GM23338 (cell line): ENCODE measurements around the gene CYP4F22. TPM values are rescaled to one million over a fixed set of nuclear protein-coding genes. Genes with fewer than 3 reads are reported as not detected.

Source experiments
- ATAC-seq: fragments of 200-7000 bp; cut with Tn5 transposase; 3 replicates; pipeline ENCODE4 v1.9.1; 2020
- DNase-seq: peaks from one replicate; pipeline ENCODE4 v3.0.0-alpha.2; 2015; ENCODE audit warnings: low spot score
- H2AFZ ChIP-seq: fragments of 200-600 bp; sonication (generic); 2 replicates; pipeline ENCODE4 v1.8.0; 2016; ENCODE audit warnings: antibody characterized with exemption, mild to moderate bottlenecking, moderate library complexity
- H3F3A ChIP-seq: fragments of 200-600 bp; sonication (generic); replicated peaks from 2 replicates; pipeline ENCODE4 v1.8.0; 2017; ENCODE audit warnings: antibody characterized with exemption, mixed run types, low read depth
- H3K27ac ChIP-seq: fragments of 200-600 bp; sonication (generic); 2 replicates; pipeline ENCODE4 v1.6.1; 2016; ENCODE audit warnings: low read depth
- H3K27me3 ChIP-seq: fragments of 200-600 bp; sonication (generic); 2 replicates; pipeline ENCODE4 v1.8.0; 2016; ENCODE audit warnings: mild to moderate bottlenecking, mixed run types, moderate library complexity; ENCODE audit not compliant: insufficient read depth
- H3K36me3 ChIP-seq: fragments of 200-600 bp; sonication (generic); 2 replicates; pipeline ENCODE4 v1.8.0; 2016; ENCODE audit warnings: mild to moderate bottlenecking; ENCODE audit not compliant: insufficient read depth
- H3K4me1 ChIP-seq: fragments of 200-600 bp; sonication (generic); 2 replicates; pipeline ENCODE4 v1.8.0; 2016; ENCODE audit warnings: mild to moderate bottlenecking, moderate library complexity; ENCODE audit not compliant: insufficient read depth
- H3K4me2 ChIP-seq: fragments of 200-600 bp; sonication (generic); 2 replicates; pipeline ENCODE4 v1.7.1; 2017; ENCODE audit warnings: mixed run types
- H3K4me3 ChIP-seq: fragments of 200-600 bp; sonication (generic); 2 replicates; pipeline ENCODE4 v1.6.1; 2016; ENCODE audit warnings: mixed run types
- H3K79me2 ChIP-seq: fragments of 200-600 bp; sonication (generic); replicated peaks from 2 replicates; pipeline ENCODE4 v1.8.0; 2017; ENCODE audit warnings: mild to moderate bottlenecking; ENCODE audit not compliant: insufficient read depth
- H3K9me2 ChIP-seq: fragments of 200-600 bp; sonication (generic); 2 replicates; pipeline ENCODE4 v1.8.0; 2017; ENCODE audit not compliant: insufficient read depth
- H4K20me1 ChIP-seq: fragments of 200-600 bp; sonication (generic); replicated peaks from 2 replicates; pipeline ENCODE4 v1.8.0; 2017; ENCODE audit warnings: mild to moderate bottlenecking; ENCODE audit not compliant: insufficient read depth
- H3K27ac Mint-ChIP-seq: 2 replicates; pipeline ENCODE4 v1.8.0; 2020; ENCODE audit warnings: inconsistent platforms, mild to moderate bottlenecking, moderate library complexity, mixed read lengths
- H3K27me3 Mint-ChIP-seq: 3 replicates; pipeline ENCODE4 v1.8.0; 2022; ENCODE audit warnings: low read depth, mild to moderate bottlenecking, moderate library complexity, mixed read lengths, inconsistent platforms; ENCODE audit not compliant: insufficient read depth, poor library complexity
- H3K36me3 Mint-ChIP-seq: 3 replicates; pipeline ENCODE4 v1.8.0; 2021; ENCODE audit warnings: low read depth, mild to moderate bottlenecking, inconsistent platforms, moderate library complexity, mixed read lengths
- H3K4me1 Mint-ChIP-seq: 3 replicates; pipeline ENCODE4 v1.8.0; 2020; ENCODE audit warnings: mild to moderate bottlenecking, inconsistent platforms, mixed read lengths
- H3K4me3 Mint-ChIP-seq: 3 replicates; pipeline ENCODE4 v1.8.0; 2021; ENCODE audit warnings: moderate library complexity, mild to moderate bottlenecking, inconsistent platforms, mixed read lengths
- H3K9me3 Mint-ChIP-seq: 3 replicates; pipeline ENCODE4 v1.8.0; 2020; ENCODE audit warnings: moderate library complexity, mild to moderate bottlenecking, inconsistent platforms, mixed read lengths
- CREB1 ChIP-seq: fragments of 250-450 bp; sonication (Bioruptor Pico); IDR thresholded peaks from 2 replicates; pipeline ENCODE4 v1.5.0; 2020; ENCODE audit warnings: low read depth, mild to moderate bottlenecking, moderate library complexity
- ETS1 ChIP-seq: IDR thresholded peaks from 2 replicates; pipeline ENCODE4 v1.6.1; 2016; ENCODE audit warnings: antibody characterized with exemption
- EZH2 ChIP-seq: fragments of 200-600 bp; sonication (generic); IDR thresholded peaks from one replicate; pipeline ENCODE4 v1.8.0; 2017; ENCODE audit warnings: antibody characterized with exemption, mild to moderate bottlenecking, low read depth; ENCODE audit not compliant: unreplicated experiment
- EZH2phosphoT487 ChIP-seq: fragments of 200-600 bp; sonication (generic); IDR thresholded peaks from one replicate; pipeline ENCODE4 v1.8.1; 2018; ENCODE audit warnings: antibody characterized with exemption; ENCODE audit not compliant: unreplicated experiment
- JUNB ChIP-seq: IDR thresholded peaks from one replicate; pipeline ENCODE4 v1.6.1; 2016; ENCODE audit warnings: antibody characterized with exemption; ENCODE audit not compliant: unreplicated experiment
- NANOG ChIP-seq: IDR thresholded peaks from 2 replicates; pipeline ENCODE4 v1.6.1; 2016; ENCODE audit warnings: antibody characterized with exemption, borderline replicate concordance
- POLR2AphosphoS5 ChIP-seq: IDR thresholded peaks from 2 replicates; pipeline ENCODE4 v1.6.1; 2016; ENCODE audit warnings: antibody characterized with exemption, low read depth
- STAT1 ChIP-seq: IDR thresholded peaks from one replicate; pipeline ENCODE4 v1.6.1; 2016; ENCODE audit warnings: antibody characterized with exemption; ENCODE audit not compliant: unreplicated experiment
- ZNF114 ChIP-seq: fragments of 250-450 bp; sonication (Bioruptor Pico); IDR thresholded peaks from 2 replicates; pipeline ENCODE4 v1.5.0; 2020; ENCODE audit warnings: mild to moderate bottlenecking, moderate library complexity
- ZNF331 ChIP-seq: fragments of 250-450 bp; sonication (Bioruptor Pico); IDR thresholded peaks from 2 replicates; pipeline ENCODE4 v1.5.0; 2020; ENCODE audit warnings: low read depth, mild to moderate bottlenecking, moderate library complexity
- polyA plus RNA-seq: library from polyadenylated mRNA; unstranded; fragments of >200 nt; fragmentation: Nextera tagmentation; extraction: Ambion mirVana; gene quantifications from 2 replicates; pipeline ENCODE4 v1.2.1, GENCODE V29; 2016
- total RNA-seq: library from RNA; depleted of rRNA; stranded (reverse); fragments of >200 nt; shearing (Covaris generic); gene quantifications from 2 replicates; pipeline ENCODE4 v1.2.3, GENCODE V29; 2014
- TF ChIP-seq, protein P1 (sequence below): fragments of 250-450 bp; sonication (Bioruptor Pico); IDR thresholded peaks from 2 replicates; pipeline ENCODE4 v1.5.0; 2020; ENCODE audit warnings: mild to moderate bottlenecking, moderate library complexity
- TF ChIP-seq, protein P2 (sequence below), 2 experiments: fragments of 200-600 bp in 1 of 2; sonication (generic) in 1 of 2; conservative IDR thresholded peaks; 2 replicates each; pipeline versions ENCODE4 v1.5.1 to v1.6.1; 2016 to 2017; ENCODE audit warnings: antibody characterized with exemption in 2 of 2, low read depth in 2 of 2, mild to moderate bottlenecking in 2 of 2, moderate library complexity in 1 of 2
- TF ChIP-seq, protein P3 (sequence below): IDR thresholded peaks from one replicate; pipeline ENCODE4 v1.6.1; 2018; ENCODE audit warnings: antibody characterized with exemption; ENCODE audit not compliant: unreplicated experiment

CYP4F22 gene
- total and polyA plus RNA-seq, 2 experiments from 2014 or later, result 0.24 to 1.5 TPM

DNA sequence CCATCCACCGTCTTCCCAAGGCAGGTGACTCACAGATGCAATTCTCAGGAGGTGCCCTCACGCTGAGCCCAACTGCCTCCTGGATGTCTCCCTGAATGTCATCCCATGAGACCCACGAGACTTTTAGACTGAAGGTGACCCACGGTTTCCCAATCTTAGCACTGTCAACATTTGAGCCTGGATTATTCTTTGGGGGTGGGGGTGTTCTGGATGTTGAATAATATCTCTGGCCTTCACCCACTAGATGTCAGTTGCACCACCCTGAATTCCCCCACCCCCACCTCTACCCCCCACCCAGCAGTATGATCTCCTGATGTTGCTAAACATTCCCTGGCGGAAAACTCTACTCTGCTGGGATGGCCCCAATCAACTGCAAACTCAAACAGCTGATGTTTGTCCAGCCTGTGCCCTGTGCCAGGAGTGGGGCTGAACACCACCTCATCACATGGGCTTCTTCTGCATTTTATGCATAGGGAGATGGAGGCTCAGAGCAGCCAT, 2.2 kb upstream of the CYP4F22 start:
- Mint-ChIP-seq H3K9me3 (peaks cover 85% of the 10 kb centered on the region), H3K27me3 (peaks cover 8% of the 10 kb centered on the region), H3K36me3 (peaks cover 39% of the 10 kb centered on the region), H3K27ac (no peak overlapping the region), H3K4me1 (no peaks in the 10 kb centered on the region), H3K4me3 (no peak overlapping the region)
- Histone ChIP-seq H3K27ac (no peak overlapping the region), H3K4me1 (no peaks in the 10 kb centered on the region), H2AFZ (no peak overlapping the region), H3K4me3 (no peak overlapping the region), H3K79me2 (no peaks in the 10 kb centered on the region), H3F3A (no peaks in the 10 kb centered on the region), H3K9me2 (no peaks in the 10 kb centered on the region), H3K36me3 (no peaks in the 10 kb centered on the region), H3K27me3 (peaks cover 10% of the 10 kb centered on the region; the same call in 1 of the 2 replicates), H4K20me1 (no peaks in the 10 kb centered on the region), H3K4me2 (no peak overlapping the region)
- DNase-seq (no peak), ATAC-seq (no peak)
- TF ChIP-seq, protein P1, sequence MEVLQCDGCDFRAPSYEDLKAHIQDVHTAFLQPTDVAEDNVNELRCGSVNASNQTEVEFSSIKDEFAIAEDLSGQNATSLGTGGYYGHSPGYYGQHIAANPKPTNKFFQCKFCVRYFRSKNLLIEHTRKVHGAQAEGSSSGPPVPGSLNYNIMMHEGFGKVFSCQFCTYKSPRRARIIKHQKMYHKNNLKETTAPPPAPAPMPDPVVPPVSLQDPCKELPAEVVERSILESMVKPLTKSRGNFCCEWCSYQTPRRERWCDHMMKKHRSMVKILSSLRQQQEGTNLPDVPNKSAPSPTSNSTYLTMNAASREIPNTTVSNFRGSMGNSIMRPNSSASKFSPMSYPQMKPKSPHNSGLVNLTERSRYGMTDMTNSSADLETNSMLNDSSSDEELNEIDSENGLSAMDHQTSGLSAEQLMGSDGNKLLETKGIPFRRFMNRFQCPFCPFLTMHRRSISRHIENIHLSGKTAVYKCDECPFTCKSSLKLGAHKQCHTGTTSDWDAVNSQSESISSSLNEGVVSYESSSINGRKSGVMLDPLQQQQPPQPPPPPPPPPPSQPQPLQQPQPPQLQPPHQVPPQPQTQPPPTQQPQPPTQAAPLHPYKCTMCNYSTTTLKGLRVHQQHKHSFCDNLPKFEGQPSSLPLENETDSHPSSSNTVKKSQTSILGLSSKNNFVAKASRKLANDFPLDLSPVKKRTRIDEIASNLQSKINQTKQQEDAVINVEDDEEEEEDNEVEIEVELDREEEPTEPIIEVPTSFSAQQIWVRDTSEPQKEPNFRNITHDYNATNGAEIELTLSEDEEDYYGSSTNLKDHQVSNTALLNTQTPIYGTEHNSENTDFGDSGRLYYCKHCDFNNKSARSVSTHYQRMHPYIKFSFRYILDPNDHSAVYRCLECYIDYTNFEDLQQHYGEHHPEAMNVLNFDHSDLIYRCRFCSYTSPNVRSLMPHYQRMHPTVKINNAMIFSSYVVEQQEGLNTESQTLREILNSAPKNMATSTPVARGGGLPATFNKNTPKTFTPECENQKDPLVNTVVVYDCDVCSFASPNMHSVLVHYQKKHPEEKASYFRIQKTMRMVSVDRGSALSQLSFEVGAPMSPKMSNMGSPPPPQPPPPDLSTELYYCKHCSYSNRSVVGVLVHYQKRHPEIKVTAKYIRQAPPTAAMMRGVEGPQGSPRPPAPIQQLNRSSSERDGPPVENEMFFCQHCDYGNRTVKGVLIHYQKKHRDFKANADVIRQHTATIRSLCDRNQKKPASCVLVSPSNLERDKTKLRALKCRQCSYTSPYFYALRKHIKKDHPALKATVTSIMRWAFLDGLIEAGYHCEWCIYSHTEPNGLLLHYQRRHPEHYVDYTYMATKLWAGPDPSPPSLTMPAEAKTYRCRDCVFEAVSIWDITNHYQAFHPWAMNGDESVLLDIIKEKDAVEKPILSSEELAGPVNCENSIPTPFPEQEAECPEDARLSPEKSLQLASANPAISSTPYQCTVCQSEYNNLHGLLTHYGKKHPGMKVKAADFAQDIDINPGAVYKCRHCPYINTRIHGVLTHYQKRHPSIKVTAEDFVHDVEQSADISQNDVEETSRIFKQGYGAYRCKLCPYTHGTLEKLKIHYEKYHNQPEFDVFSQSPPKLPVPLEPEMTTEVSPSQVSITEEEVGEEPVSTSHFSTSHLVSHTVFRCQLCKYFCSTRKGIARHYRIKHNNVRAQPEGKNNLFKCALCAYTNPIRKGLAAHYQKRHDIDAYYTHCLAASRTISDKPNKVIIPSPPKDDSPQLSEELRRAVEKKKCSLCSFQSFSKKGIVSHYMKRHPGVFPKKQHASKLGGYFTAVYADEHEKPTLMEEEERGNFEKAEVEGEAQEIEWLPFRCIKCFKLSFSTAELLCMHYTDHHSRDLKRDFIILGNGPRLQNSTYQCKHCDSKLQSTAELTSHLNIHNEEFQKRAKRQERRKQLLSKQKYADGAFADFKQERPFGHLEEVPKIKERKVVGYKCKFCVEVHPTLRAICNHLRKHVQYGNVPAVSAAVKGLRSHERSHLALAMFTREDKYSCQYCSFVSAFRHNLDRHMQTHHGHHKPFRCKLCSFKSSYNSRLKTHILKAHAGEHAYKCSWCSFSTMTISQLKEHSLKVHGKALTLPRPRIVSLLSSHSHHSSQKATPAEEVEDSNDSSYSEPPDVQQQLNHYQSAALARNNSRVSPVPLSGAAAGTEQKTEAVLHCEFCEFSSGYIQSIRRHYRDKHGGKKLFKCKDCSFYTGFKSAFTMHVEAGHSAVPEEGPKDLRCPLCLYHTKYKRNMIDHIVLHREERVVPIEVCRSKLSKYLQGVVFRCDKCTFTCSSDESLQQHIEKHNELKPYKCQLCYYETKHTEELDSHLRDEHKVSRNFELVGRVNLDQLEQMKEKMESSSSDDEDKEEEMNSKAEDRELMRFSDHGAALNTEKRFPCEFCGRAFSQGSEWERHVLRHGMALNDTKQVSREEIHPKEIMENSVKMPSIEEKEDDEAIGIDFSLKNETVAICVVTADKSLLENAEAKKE (CRISPR knock-in tag), result no peak
- TF ChIP-seq, protein P2, sequence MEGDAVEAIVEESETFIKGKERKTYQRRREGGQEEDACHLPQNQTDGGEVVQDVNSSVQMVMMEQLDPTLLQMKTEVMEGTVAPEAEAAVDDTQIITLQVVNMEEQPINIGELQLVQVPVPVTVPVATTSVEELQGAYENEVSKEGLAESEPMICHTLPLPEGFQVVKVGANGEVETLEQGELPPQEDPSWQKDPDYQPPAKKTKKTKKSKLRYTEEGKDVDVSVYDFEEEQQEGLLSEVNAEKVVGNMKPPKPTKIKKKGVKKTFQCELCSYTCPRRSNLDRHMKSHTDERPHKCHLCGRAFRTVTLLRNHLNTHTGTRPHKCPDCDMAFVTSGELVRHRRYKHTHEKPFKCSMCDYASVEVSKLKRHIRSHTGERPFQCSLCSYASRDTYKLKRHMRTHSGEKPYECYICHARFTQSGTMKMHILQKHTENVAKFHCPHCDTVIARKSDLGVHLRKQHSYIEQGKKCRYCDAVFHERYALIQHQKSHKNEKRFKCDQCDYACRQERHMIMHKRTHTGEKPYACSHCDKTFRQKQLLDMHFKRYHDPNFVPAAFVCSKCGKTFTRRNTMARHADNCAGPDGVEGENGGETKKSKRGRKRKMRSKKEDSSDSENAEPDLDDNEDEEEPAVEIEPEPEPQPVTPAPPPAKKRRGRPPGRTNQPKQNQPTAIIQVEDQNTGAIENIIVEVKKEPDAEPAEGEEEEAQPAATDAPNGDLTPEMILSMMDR (conservative IDR thresholded peaks at IDR 0.05; ENCODE audit: low read depth in 2 of 2), result no peak
- TF ChIP-seq EZH2, result no peak
- no peak for TF ChIP-seq ZNF331 (CRISPR knock-in tag)
- TF ChIP-seq JUNB, result no peak
- TF ChIP-seq ZNF114 (CRISPR knock-in tag), result no peak
- TF ChIP-seq, protein P3, sequence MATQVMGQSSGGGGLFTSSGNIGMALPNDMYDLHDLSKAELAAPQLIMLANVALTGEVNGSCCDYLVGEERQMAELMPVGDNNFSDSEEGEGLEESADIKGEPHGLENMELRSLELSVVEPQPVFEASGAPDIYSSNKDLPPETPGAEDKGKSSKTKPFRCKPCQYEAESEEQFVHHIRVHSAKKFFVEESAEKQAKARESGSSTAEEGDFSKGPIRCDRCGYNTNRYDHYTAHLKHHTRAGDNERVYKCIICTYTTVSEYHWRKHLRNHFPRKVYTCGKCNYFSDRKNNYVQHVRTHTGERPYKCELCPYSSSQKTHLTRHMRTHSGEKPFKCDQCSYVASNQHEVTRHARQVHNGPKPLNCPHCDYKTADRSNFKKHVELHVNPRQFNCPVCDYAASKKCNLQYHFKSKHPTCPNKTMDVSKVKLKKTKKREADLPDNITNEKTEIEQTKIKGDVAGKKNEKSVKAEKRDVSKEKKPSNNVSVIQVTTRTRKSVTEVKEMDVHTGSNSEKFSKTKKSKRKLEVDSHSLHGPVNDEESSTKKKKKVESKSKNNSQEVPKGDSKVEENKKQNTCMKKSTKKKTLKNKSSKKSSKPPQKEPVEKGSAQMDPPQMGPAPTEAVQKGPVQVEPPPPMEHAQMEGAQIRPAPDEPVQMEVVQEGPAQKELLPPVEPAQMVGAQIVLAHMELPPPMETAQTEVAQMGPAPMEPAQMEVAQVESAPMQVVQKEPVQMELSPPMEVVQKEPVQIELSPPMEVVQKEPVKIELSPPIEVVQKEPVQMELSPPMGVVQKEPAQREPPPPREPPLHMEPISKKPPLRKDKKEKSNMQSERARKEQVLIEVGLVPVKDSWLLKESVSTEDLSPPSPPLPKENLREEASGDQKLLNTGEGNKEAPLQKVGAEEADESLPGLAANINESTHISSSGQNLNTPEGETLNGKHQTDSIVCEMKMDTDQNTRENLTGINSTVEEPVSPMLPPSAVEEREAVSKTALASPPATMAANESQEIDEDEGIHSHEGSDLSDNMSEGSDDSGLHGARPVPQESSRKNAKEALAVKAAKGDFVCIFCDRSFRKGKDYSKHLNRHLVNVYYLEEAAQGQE, result no peak
- no peak for TF ChIP-seq CREB1 (CRISPR knock-in tag)
- TF ChIP-seq NANOG, result no peak
- TF ChIP-seq EZH2phosphoT487, result no peak
- TF ChIP-seq POLR2AphosphoS5, result no peak
- no peak for TF ChIP-seq ETS1
- no peak for TF ChIP-seq STAT1
